K562 (cell line): ENCODE data around the gene DNAH9. TPM values are rescaled to one million over a fixed set of nuclear protein-coding genes. Genes with fewer than 3 reads are reported as not detected.

Experiments used
- ATAC-seq: fragments of 200-7000 bp; cut with Tn5 transposase; 3 replicates; pipeline ENCODE4 v1.9.1; 2020; ENCODE audit warnings: moderate library complexity
- BruUV-seq: library from RNA; stranded (reverse); fragments of 400-500 nt; replicated peaks from 2 replicates; lab custom pipeline; 2021; lab: Mats Ljungman, UMichigan
- CTCF ChIA-PET: fragments of 300-600 bp; formaldehyde crosslinking; extraction: SDS; loops from one replicate; lab custom pipeline; 2021; ENCODE audit warnings: low intra/inter-chr PET ratio; lab: Yijun Ruan, JAX
- POLR2A ChIA-PET: fragments of 300-600, 350-650 bp; sonication (Branson Sonifier 250); formaldehyde crosslinking; extraction: SDS; loops from one replicate; lab custom pipeline; 2021; ENCODE audit warnings: antibody characterized with exemption, inconsistent platforms; lab: Yijun Ruan, JAX
- DNase-seq, 4 experiments: peaks; one replicate each; pipeline versions ENCODE4 v3.0.0 to v3.0.0-alpha.2; 2011 to 2018; ENCODE audit warnings: low spot score in 3 of 4, mixed read lengths in 3 of 4; ENCODE audit errors: extremely low read depth in 1 of 4
- FAIRE-seq: peaks from 2 replicates; lab custom pipeline; 2011; peaks lifted over from hg19 to GRCh38; lab: Jason Lieb, UNC
- H2AFZ ChIP-seq: 2 replicates; pipeline ENCODE4 v1.6.0; 2011; ENCODE audit warnings: low read depth, low read length, control low read depth, inconsistent platforms
- H3K27ac ChIP-seq: fragments of 200-600 bp; 3 replicates; pipeline ENCODE4 v1.8.0; 2011; ENCODE audit warnings: low read depth, mild to moderate bottlenecking, control low read depth, inconsistent platforms, low read length, moderate library complexity, mixed read lengths; ENCODE audit errors: extremely low read depth
- H3K27me3 ChIP-seq, 2 experiments: fragments of 300-600 bp in 1 of 2; 2 replicates in 1 of 2; 3 replicates in 1 of 2; pipeline versions ENCODE4 v1.6.0 to v1.8.0; 2011; ENCODE audit warnings: inconsistent platforms in 2 of 2, low read length in 2 of 2, mild to moderate bottlenecking in 1 of 2, mixed read lengths in 1 of 2, moderate library complexity in 1 of 2; ENCODE audit not compliant: control insufficient read depth in 2 of 2, insufficient read depth in 2 of 2
- H3K36me3 ChIP-seq: fragments of 300-600 bp; 3 replicates; pipeline ENCODE4 v1.8.0; 2011; ENCODE audit warnings: mild to moderate bottlenecking, low read length, inconsistent platforms; ENCODE audit not compliant: control insufficient read depth, insufficient read depth
- H3K4me1 ChIP-seq, 2 experiments: fragments of 200-600 bp in 1 of 2; replicated peaks in 1 of 2; 2 replicates in 1 of 2; 3 replicates in 1 of 2; pipeline versions ENCODE4 v1.5.1 to v1.8.0; 2011; ENCODE audit warnings: inconsistent platforms in 2 of 2, low read length in 2 of 2, mild to moderate bottlenecking in 1 of 2, mixed read lengths in 1 of 2, moderate library complexity in 1 of 2; ENCODE audit not compliant: control insufficient read depth in 2 of 2, insufficient read depth in 2 of 2
- H3K4me2 ChIP-seq: 2 replicates; pipeline ENCODE4 v1.6.1; 2011; ENCODE audit warnings: low read length, control low read depth, inconsistent platforms, mixed read lengths; ENCODE audit not compliant: insufficient read depth
- H3K4me3 ChIP-seq: fragments of 200-600 bp; sonication (generic), shearing (Covaris generic); 2 replicates; pipeline ENCODE4 v1.5.1; 2016; ENCODE audit warnings: control low read depth, inconsistent platforms
- H3K79me2 ChIP-seq: fragments of 200-600 bp; 3 replicates; pipeline ENCODE4 v1.8.0; 2011; ENCODE audit warnings: low read length, inconsistent platforms; ENCODE audit not compliant: control insufficient read depth, insufficient read depth
- H3K9ac ChIP-seq, 2 experiments: 2 replicates each; pipeline versions ENCODE4 v1.6.0 to v1.6.1; 2011; ENCODE audit warnings: low read depth in 2 of 2, low read length in 2 of 2, control low read depth in 1 of 2, inconsistent platforms in 1 of 2, mild to moderate bottlenecking in 1 of 2, mixed read lengths in 1 of 2; ENCODE audit not compliant: insufficient read depth in 1 of 2
- H3K9me1 ChIP-seq: one replicate; pipeline ENCODE4 v1.6.0; 2011; ENCODE audit warnings: inconsistent platforms, mild to moderate bottlenecking, low read length, moderate library complexity; ENCODE audit not compliant: control insufficient read depth, insufficient read depth
- H3K9me3 ChIP-seq: replicated peaks from 2 replicates; pipeline ENCODE4 v1.5.1; 2011; ENCODE audit warnings: low read depth, low read length, inconsistent platforms; ENCODE audit not compliant: control insufficient read depth, insufficient read depth
- H4K20me1 ChIP-seq: replicated peaks from 2 replicates; pipeline ENCODE4 v1.6.1; 2011; ENCODE audit warnings: low read length, inconsistent platforms, mixed read lengths; ENCODE audit not compliant: control insufficient read depth, insufficient read depth
- ETV6 ChIP-seq, 3 experiments: fragments of 150-350 bp in 1 of 3; sonication (generic) in 1 of 3; formaldehyde crosslinking in 1 of 3; IDR thresholded peaks; 2 replicates each; pipeline versions ENCODE4 v1.6.1 to v1.8.0; 2014 to 2022; ENCODE audit warnings: borderline replicate concordance in 2 of 3, low read depth in 2 of 3, antibody characterized with exemption in 1 of 3, low read length in 1 of 3, mild to moderate bottlenecking in 1 of 3, missing genetic modification reagents in 1 of 3
- HDAC1 ChIP-seq, 2 experiments: fragments of 450-650 bp; IDR thresholded peaks; 2 replicates each; pipeline ENCODE4 v1.6.1; 2016 to 2017; ENCODE audit warnings: inconsistent platforms in 1 of 2, mild to moderate bottlenecking in 1 of 2, moderate library complexity in 1 of 2
- HMG20A ChIP-seq: fragments of 450-650 bp; formaldehyde crosslinking; conservative IDR thresholded peaks from 2 replicates; pipeline ENCODE4 v1.4.0; 2020; ENCODE audit warnings: mild to moderate bottlenecking, mixed read lengths
- HMG20B ChIP-seq: fragments of 250-450 bp; sonication (Bioruptor Pico); IDR thresholded peaks from 2 replicates; pipeline ENCODE4 v1.5.0; 2021; ENCODE audit warnings: mild to moderate bottlenecking
- IRF9 ChIP-seq: fragments of 450-650 bp; IDR thresholded peaks from 2 replicates; pipeline ENCODE4 v1.6.1; 2016; ENCODE audit warnings: missing biosample characterization, missing genetic modification characterization
- MITF ChIP-seq: IDR thresholded peaks from 2 replicates; pipeline ENCODE4 v1.6.1; 2014; ENCODE audit warnings: antibody characterized with exemption
- RFX5 ChIP-seq: IDR thresholded peaks from 2 replicates; pipeline ENCODE4 v1.6.1; 2011; ENCODE audit warnings: low read depth, mild to moderate bottlenecking, improper control_type of control experiment, low read length
- SETDB1 ChIP-seq: IDR thresholded peaks from one replicate; pipeline ENCODE4 v1.6.1; 2012; ENCODE audit warnings: low read length, control low read depth, inconsistent platforms
- STAG1 ChIP-seq: sonication (generic); formaldehyde crosslinking; IDR thresholded peaks from 2 replicates; pipeline ENCODE4 v1.5.0; 2020; ENCODE audit warnings: missing genetic modification reagents, borderline replicate concordance
- TAF1 ChIP-seq: IDR thresholded peaks from 2 replicates; pipeline ENCODE4 v1.6.1; 2011; ENCODE audit warnings: mild to moderate bottlenecking, low read length, moderate library complexity; ENCODE audit not compliant: insufficient read depth, control insufficient read depth, severe bottlenecking; ENCODE audit errors: extremely low read depth
- XRCC3 ChIP-seq: fragments of 450-650 bp; IDR thresholded peaks from 2 replicates; pipeline ENCODE4 v1.6.1; 2017; ENCODE audit warnings: mild to moderate bottlenecking, moderate library complexity
- ZNF384 ChIP-seq: IDR thresholded peaks from 2 replicates; pipeline ENCODE4 v1.6.1; 2012; ENCODE audit warnings: low read depth, low read length, improper control_type of control experiment
- ZNF785 ChIP-seq: fragments of 250-450 bp; sonication (Bioruptor Pico); IDR thresholded peaks from 2 replicates; pipeline ENCODE4 v1.4.0; 2020; ENCODE audit warnings: mild to moderate bottlenecking
- WGBS: fragments of 100-300 bp; shearing (Covaris generic); methylation state at CpG from one replicate; pipeline ENCODE4 v1.1.6; 2016; ENCODE audit warnings: low coverage, mixed read lengths; ENCODE audit not compliant: insufficient coverage; ENCODE audit errors: missing lambda C conversion rate; 5-methylcytosine and 5-hydroxymethylcytosine counted together
- in situ Hi-C: fragments of 300-500 bp; cut with MboI; formaldehyde crosslinking; loops from 4 replicates; pipeline ENCODE4 v1.15.0; 2018; ENCODE audit warnings: inconsistent platforms, mixed read lengths
- intact Hi-C: fragments of 100-400 bp; cut with micrococcal nuclease; formaldehyde crosslinking; loops from 2 replicates; pipeline ENCODE4 v1.14.2; 2022
- polyA plus RNA-seq, 8 experiments: library from polyadenylated mRNA; depleted of rRNA in 4 of 8; stranded (reverse) in 5 of 8; unstranded in 3 of 8; fragments of >200 nt; fragmentation: Nextera tagmentation in 2 of 8; fragmentation: Illumina TruSeq in 1 of 8; extraction: Ambion mirVana in 2 of 8; extraction: Trizol in 1 of 8; gene quantifications; 2 replicates each; pipeline versions ENCODE4 v1.2.1 to v1.2.3, GENCODE V29; 2011 to 2014; ENCODE audit warnings: inconsistent platforms in 1 of 8, missing spikeins in 1 of 8
- total RNA-seq, 7 experiments: library from RNA; depleted of rRNA in 6 of 7; stranded (reverse); fragments of >200 nt in 6 of 7; fragmentation: Illumina TruSeq in 2 of 7; extraction: Trizol in 2 of 7; gene quantifications; 2 replicates each; pipeline versions ENCODE4 v1.2.1 to v1.2.3, GENCODE V29; 2011 to 2021; ENCODE audit warnings: low replicate concordance in 1 of 7

Gene DNAH9
- total and polyA plus RNA-seq, 9 of the 15 experiments (the other 6 are each of a cell fraction or from before 2014, with no cell fraction given) = not detected

GRCh38 chr17:11668618-11669017 is 70.3 kb downstream of the DNAH9 start:
- FAIRE-seq = no peak
- CTCF ChIA-PET = no interaction called here

More at GRCh38 chr17:11668618-11669017, 70.3 kb downstream of the DNAH9 start:
- no peaks in the 10 kb centered on the region for H3K9me3 ChIP-seq
- no peaks in the 10 kb centered on the region for H3K4me1 ChIP-seq
- no peaks in the 10 kb centered on the region for H3K36me3 ChIP-seq
- POLR2A ChIA-PET = interaction anchor here (0.6 kb wide), 1 partner anchor 263 kb away, joined by 3 read pairs; no protein-coding TSS in a partner anchor
- no peaks in the 10 kb centered on the region for H4K20me1 ChIP-seq
- H3K79me2 ChIP-seq = no peaks in the 10 kb centered on the region
- no peaks in the 10 kb centered on the region for H3K9me1 ChIP-seq
- no peak overlapping the region for H3K4me2 ChIP-seq
- TF ChIP-seq STAG1 (CRISPR knock-in tag) (no peak), ETV6 (IDR thresholded peaks at IDR 0.05; ENCODE audit: borderline replicate concordance in 1 of 2, low read depth in 2 of 2, low read length in 1 of 2) (no peak), ETV6 (CRISPR knock-in tag; IDR thresholded peaks at IDR 0.05; ENCODE audit: borderline replicate concordance) (no peak), MITF (no peak), HMG20A (CRISPR knock-in tag) (no peak), ZNF384 (no peak), XRCC3 (no peak), HMG20B (CRISPR knock-in tag) (no peak), RFX5 (no peak), TAF1 (no peak), HDAC1 (IDR thresholded peaks at IDR 0.05) (no peak), ZNF785 (CRISPR knock-in tag) (no peak), SETDB1 (no peak), IRF9 (tag) (no peak)
- TF ChIP-seq, all 486 proteins: peak for 0
- Histone ChIP-seq H3K4me3 (no peak overlapping the region), H3K9ac (no peak overlapping the region), H3K27me3 (no peaks in the 10 kb centered on the region), H3K27ac (no peak overlapping the region), H2AFZ (no peak overlapping the region)
- ATAC-seq = no peak
- in situ Hi-C loops = no loop called here
- no TSS peak for BruUV-seq
- 0% methylated on average over 1 of the region's 1 CpG for WGBS
- intact Hi-C loops = no loop called here
- no peak for DNase-seq
